Neural progenitor cell (in vitro differentiated cells): ENCODE data around the gene SLC38A8. TPM values are rescaled to one million over a fixed set of nuclear protein-coding genes. Genes with fewer than 3 reads are reported as not detected.

Source experiments
- DNase-seq: peaks from one replicate; pipeline ENCODE4 v3.0.0-alpha.2; 2016; ENCODE audit warnings: low spot score
- H2AFZ ChIP-seq: fragments of 200-600 bp; sonication (generic); replicated peaks from 2 replicates; pipeline ENCODE4 v1.6.1; 2016; ENCODE audit warnings: antibody characterized with exemption
- H3F3A ChIP-seq: fragments of 200-600 bp; sonication (generic); 2 replicates; pipeline ENCODE4 v1.6.1; 2016; ENCODE audit warnings: antibody characterized with exemption, low read depth
- H3K27ac ChIP-seq: fragments of 200-600 bp; sonication (generic); 2 replicates; pipeline ENCODE4 v1.5.1; 2016; ENCODE audit warnings: mild to moderate bottlenecking
- H3K27me3 ChIP-seq: fragments of 200-600 bp; sonication (generic); 2 replicates; pipeline ENCODE4 v1.6.1; 2016; ENCODE audit warnings: mild to moderate bottlenecking, moderate library complexity
- H3K36me3 ChIP-seq: fragments of 200-600 bp; sonication (generic); 2 replicates; pipeline ENCODE4 v1.5.1; 2016
- H3K4me1 ChIP-seq: fragments of 200-600 bp; sonication (generic); 2 replicates; pipeline ENCODE4 v1.6.1; 2016; ENCODE audit warnings: mixed run types
- H3K4me2 ChIP-seq: fragments of 200-600 bp; sonication (generic); 2 replicates; pipeline ENCODE4 v1.6.1; 2016
- H3K4me3 ChIP-seq: fragments of 200-600 bp; sonication (generic); 2 replicates; pipeline ENCODE4 v1.5.1; 2016
- H3K79me2 ChIP-seq: fragments of 200-600 bp; sonication (generic); 2 replicates; pipeline ENCODE4 v1.6.1; 2016; ENCODE audit warnings: low read depth
- H3K9ac ChIP-seq: fragments of 200-600 bp; sonication (generic); 2 replicates; pipeline ENCODE4 v1.6.1; 2016
- H3K9me3 ChIP-seq: fragments of 200-600 bp; sonication (generic); 2 replicates; pipeline ENCODE4 v1.5.1; 2016; ENCODE audit warnings: low read depth
- H4K20me1 ChIP-seq: fragments of 200-600 bp; sonication (generic); 2 replicates; pipeline ENCODE4 v1.6.1; 2016; ENCODE audit warnings: low read depth
- H3K27ac Mint-ChIP-seq: 3 replicates; pipeline ENCODE4 v1.8.0; 2021; ENCODE audit warnings: mixed read lengths
- H3K27me3 Mint-ChIP-seq: 2 replicates; pipeline ENCODE4 v1.8.0; 2022; ENCODE audit warnings: low read depth, mild to moderate bottlenecking, inconsistent platforms, moderate library complexity, mixed read lengths; ENCODE audit not compliant: insufficient read depth
- H3K36me3 Mint-ChIP-seq: 3 replicates; pipeline ENCODE4 v1.8.0; 2021; ENCODE audit warnings: mixed read lengths
- H3K4me1 Mint-ChIP-seq: 3 replicates; pipeline ENCODE4 v1.8.0; 2021; ENCODE audit warnings: mixed read lengths
- H3K4me3 Mint-ChIP-seq: 3 replicates; pipeline ENCODE4 v1.8.0; 2021; ENCODE audit warnings: mild to moderate bottlenecking, moderate library complexity, mixed read lengths
- H3K9me3 Mint-ChIP-seq: 3 replicates; pipeline ENCODE4 v1.8.0; 2020; ENCODE audit warnings: mixed read lengths
- EZH2 ChIP-seq: fragments of 200-600 bp; sonication (generic); IDR thresholded peaks from 2 replicates; pipeline ENCODE4 v1.6.1; 2017; ENCODE audit warnings: antibody characterized with exemption, mild to moderate bottlenecking, moderate library complexity
- EZH2phosphoT487 ChIP-seq: fragments of 200-600 bp; sonication (generic); IDR thresholded peaks from 2 replicates; pipeline ENCODE4 v1.6.1; 2017; ENCODE audit warnings: antibody characterized with exemption
- total RNA-seq: library from RNA; depleted of rRNA; stranded (reverse); fragments of >200 nt; gene quantifications from 2 replicates; pipeline ENCODE4 v1.2.3, GENCODE V29; 2015; ENCODE audit warnings: low replicate concordance
- TF ChIP-seq, protein P1 (sequence below): fragments of 200-600 bp; sonication (generic); IDR thresholded peaks from 2 replicates; pipeline ENCODE4 v1.5.1; 2017; ENCODE audit warnings: antibody characterized with exemption, mild to moderate bottlenecking

The SLC38A8 gene
- total RNA-seq, 1 donor from 2014 or later: not detected

DNA sequence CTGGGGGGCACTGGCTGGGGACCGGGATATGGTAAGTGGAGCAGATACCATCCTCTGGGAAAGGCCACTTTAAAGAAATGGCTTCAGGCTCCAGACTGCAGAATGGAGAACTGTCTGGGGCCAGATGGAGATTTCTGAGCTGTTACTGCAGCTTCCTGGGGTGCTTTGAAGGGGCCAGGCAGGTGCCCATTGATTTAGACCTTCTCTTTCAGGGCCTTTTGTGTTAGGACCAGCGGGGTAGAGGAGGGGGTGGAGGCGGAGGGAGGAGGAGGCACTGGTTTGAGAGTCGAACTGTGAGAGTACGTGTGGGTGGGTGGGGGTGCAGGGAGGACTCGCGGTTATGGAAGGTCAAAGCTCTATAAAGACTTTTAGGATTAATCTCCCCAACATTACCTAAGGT is 63.2 kb downstream of the SLC38A8 start:
- Mint-ChIP-seq H3K9me3 (peaks cover 30% of the 10 kb centered on the region), H3K4me1 (peaks cover 36% of the 10 kb centered on the region), H3K4me3 (no peak overlapping the region), H3K27ac (peak overlapping the region; percentile 93), H3K36me3 (peaks cover 45% of the 10 kb centered on the region), H3K27me3 (peaks cover 11% of the 10 kb centered on the region)
- Histone ChIP-seq H3K27ac (no peak overlapping the region), H3K36me3 (no peaks in the 10 kb centered on the region), H3K4me3 (no peak overlapping the region), H2AFZ (no peak overlapping the region), H3K4me2 (no peak overlapping the region), H3K27me3 (no peaks in the 10 kb centered on the region), H4K20me1 (peaks cover 1% of the 10 kb centered on the region), H3F3A (peaks cover 10% of the 10 kb centered on the region), H3K9ac (no peak overlapping the region), H3K9me3 (no peaks in the 10 kb centered on the region), H3K4me1 (peaks cover 4% of the 10 kb centered on the region), H3K79me2 (no peaks in the 10 kb centered on the region)
- no peak for DNase-seq
- TF ChIP-seq EZH2phosphoT487 (no peak), EZH2 (no peak)
- TF ChIP-seq, protein P1, sequence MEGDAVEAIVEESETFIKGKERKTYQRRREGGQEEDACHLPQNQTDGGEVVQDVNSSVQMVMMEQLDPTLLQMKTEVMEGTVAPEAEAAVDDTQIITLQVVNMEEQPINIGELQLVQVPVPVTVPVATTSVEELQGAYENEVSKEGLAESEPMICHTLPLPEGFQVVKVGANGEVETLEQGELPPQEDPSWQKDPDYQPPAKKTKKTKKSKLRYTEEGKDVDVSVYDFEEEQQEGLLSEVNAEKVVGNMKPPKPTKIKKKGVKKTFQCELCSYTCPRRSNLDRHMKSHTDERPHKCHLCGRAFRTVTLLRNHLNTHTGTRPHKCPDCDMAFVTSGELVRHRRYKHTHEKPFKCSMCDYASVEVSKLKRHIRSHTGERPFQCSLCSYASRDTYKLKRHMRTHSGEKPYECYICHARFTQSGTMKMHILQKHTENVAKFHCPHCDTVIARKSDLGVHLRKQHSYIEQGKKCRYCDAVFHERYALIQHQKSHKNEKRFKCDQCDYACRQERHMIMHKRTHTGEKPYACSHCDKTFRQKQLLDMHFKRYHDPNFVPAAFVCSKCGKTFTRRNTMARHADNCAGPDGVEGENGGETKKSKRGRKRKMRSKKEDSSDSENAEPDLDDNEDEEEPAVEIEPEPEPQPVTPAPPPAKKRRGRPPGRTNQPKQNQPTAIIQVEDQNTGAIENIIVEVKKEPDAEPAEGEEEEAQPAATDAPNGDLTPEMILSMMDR: no peak

DNA sequence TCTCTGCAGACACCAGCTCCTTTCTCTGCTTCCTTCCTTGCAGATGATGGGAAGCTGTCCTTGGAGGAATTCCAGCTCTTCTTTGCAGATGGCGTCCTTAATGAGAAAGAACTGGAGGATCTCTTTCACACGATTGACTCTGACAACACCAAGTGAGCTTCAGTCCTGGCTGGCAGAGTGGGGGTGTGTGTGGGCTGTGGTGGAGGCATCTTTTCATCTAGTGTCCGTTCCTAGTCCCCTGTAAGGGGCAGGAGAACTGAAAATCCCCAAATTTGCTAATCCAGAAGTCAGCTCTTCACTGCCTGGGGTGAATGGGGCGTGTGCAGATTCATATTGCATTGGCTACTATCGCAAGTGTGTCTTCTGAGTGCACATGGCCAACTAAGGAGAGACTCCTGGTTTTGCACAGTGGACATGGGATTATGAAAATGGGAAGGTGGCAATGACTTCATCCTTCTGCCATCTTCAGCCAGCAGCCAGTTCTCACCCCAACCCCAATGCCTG is 64.1 kb downstream of the SLC38A8 start:
- no peak overlapping the region for H2AFZ ChIP-seq
- peaks cover 10% of the 10 kb centered on the region for H3F3A ChIP-seq
- H3K4me2 ChIP-seq: no peak overlapping the region
- peaks cover 4% of the 10 kb centered on the region for H3K4me1 ChIP-seq
- H3K9ac ChIP-seq: no peak overlapping the region
- Mint-ChIP-seq H3K9me3 (peaks cover 30% of the 10 kb centered on the region), H3K4me1 (peaks cover 39% of the 10 kb centered on the region), H3K36me3 (peaks cover 43% of the 10 kb centered on the region), H3K27ac (peak overlapping the region; percentile 93), H3K27me3 (peaks cover 11% of the 10 kb centered on the region), H3K4me3 (peak overlapping the region; percentile 64)
- no peaks in the 10 kb centered on the region for H3K27me3 ChIP-seq
- H3K27ac ChIP-seq: no peak overlapping the region
- H3K9me3 ChIP-seq: no peaks in the 10 kb centered on the region
- H4K20me1 ChIP-seq: peaks cover 7% of the 10 kb centered on the region
- H3K4me3 ChIP-seq: no peak overlapping the region
- H3K79me2 ChIP-seq: no peaks in the 10 kb centered on the region
- TF ChIP-seq, protein P1: no peak
- TF ChIP-seq EZH2phosphoT487 (no peak), EZH2 (no peak)
- H3K36me3 ChIP-seq: no peaks in the 10 kb centered on the region
- DNase-seq: no peak

DNA sequence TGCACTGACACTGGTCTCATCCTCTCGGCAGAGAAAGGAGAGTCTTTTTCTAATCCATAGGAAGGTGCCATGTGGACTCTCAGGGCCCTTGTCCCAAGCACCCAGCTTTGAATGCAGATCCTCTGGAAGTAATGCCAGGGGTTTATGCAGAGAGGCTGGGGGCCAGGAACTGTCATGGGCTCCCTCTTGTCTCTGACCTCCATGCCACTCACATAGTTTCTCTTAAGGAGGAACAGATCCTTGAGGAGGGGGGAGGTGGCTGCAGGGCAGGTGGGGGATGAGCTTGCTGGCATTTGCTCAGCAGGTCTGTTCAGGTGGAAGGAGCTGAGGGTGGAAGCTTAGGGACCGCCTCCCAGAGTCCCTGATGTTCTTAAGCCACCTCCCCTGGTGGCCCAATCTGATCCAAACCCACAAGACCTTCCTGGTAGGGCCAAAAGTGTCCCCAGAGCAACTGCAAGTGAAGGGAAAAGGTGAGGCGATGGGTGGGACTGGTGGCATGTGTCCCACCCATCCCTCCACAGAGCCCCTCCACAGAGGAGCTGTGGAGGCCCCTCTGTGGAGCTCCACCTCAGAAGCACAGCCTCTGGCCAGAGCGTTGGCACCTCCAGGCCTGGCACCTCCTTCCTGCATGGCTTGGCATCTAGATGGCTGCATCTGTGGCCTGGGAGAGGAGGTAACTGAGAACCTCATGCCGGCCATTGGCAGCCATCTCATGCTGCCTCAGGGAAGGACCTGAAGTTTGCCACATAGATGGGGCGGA is 65.4 kb downstream of the SLC38A8 start:
- Histone ChIP-seq H3K4me3 (no peak overlapping the region), H3K36me3 (no peaks in the 10 kb centered on the region), H3K9me3 (no peaks in the 10 kb centered on the region), H2AFZ (no peak overlapping the region), H3K27ac (no peak overlapping the region), H4K20me1 (peaks cover 7% of the 10 kb centered on the region), H3K79me2 (no peaks in the 10 kb centered on the region), H3F3A (peaks cover 10% of the 10 kb centered on the region), H3K4me1 (peaks cover 4% of the 10 kb centered on the region), H3K27me3 (no peaks in the 10 kb centered on the region), H3K9ac (no peak overlapping the region), H3K4me2 (no peak overlapping the region)
- Mint-ChIP-seq H3K9me3 (peaks cover 30% of the 10 kb centered on the region), H3K4me3 (no peak overlapping the region), H3K27me3 (peaks cover 11% of the 10 kb centered on the region), H3K27ac (no peak overlapping the region), H3K4me1 (peaks cover 38% of the 10 kb centered on the region), H3K36me3 (peaks cover 36% of the 10 kb centered on the region)
- TF ChIP-seq EZH2phosphoT487 (no peak), EZH2 (no peak)
- TF ChIP-seq, protein P1: no peak
- DNase-seq: no peak
